KMS-11 (cell line): ENCODE results near the gene MAPKBP1.

Source experiments
- H2AFZ ChIP-seq: fragments of 200-600 bp; sonication (generic); 2 replicates; pipeline ENCODE4 v1.6.1; 2016; ENCODE audit warnings: antibody characterized with exemption, mixed run types, low read depth
- H3K27ac ChIP-seq: fragments of 200-600 bp; sonication (generic); 2 replicates; pipeline ENCODE4 v1.6.1; 2016; ENCODE audit warnings: mild to moderate bottlenecking, mixed run types
- H3K27me3 ChIP-seq: fragments of 200-600 bp; sonication (generic); 2 replicates; pipeline ENCODE4 v1.6.1; 2017; ENCODE audit warnings: mild to moderate bottlenecking, low read depth, mixed run types, moderate library complexity; ENCODE audit not compliant: insufficient read depth
- H3K36me3 ChIP-seq: fragments of 200-600 bp; sonication (generic); 2 replicates; pipeline ENCODE4 v1.6.1; 2017; ENCODE audit warnings: mild to moderate bottlenecking, mixed run types; ENCODE audit not compliant: insufficient read depth
- H3K4me1 ChIP-seq: fragments of 200-600 bp; sonication (generic); 2 replicates; pipeline ENCODE4 v1.6.1; 2016; ENCODE audit warnings: mild to moderate bottlenecking, low read depth, mixed run types; ENCODE audit not compliant: poor library complexity, severe bottlenecking
- H3K4me2 ChIP-seq: fragments of 200-600 bp; sonication (generic); 2 replicates; pipeline ENCODE4 v1.7.0; 2016; ENCODE audit warnings: mild to moderate bottlenecking, mixed run types
- H3K4me3 ChIP-seq: fragments of 200-600 bp; sonication (generic); IDR thresholded peaks from 2 replicates; pipeline ENCODE4 v1.6.1; 2017; ENCODE audit warnings: low read depth, low read length, mixed read lengths; ENCODE audit not compliant: insufficient read depth
- H3K79me2 ChIP-seq: fragments of 200-600 bp; sonication (generic); 2 replicates; pipeline ENCODE4 v1.6.1; 2016; ENCODE audit warnings: low read depth, mixed run types; ENCODE audit not compliant: insufficient read depth
- H3K9ac ChIP-seq: fragments of 200-600 bp; sonication (generic); 2 replicates; pipeline ENCODE4 v1.6.1; 2016; ENCODE audit warnings: mild to moderate bottlenecking, mixed run types
- H4K20me1 ChIP-seq: fragments of 200-600 bp; sonication (generic); 2 replicates; pipeline ENCODE4 v1.6.1; 2016; ENCODE audit warnings: mild to moderate bottlenecking, mixed run types; ENCODE audit not compliant: insufficient read depth
- TF ChIP-seq, protein P1 (sequence below): fragments of 200-600 bp; sonication (generic); conservative IDR thresholded peaks from 2 replicates; pipeline ENCODE4 v1.6.1; 2017; ENCODE audit warnings: low read depth, mild to moderate bottlenecking, antibody characterized with exemption, low read length, moderate library complexity, mixed read lengths

The MAPKBP1 gene

GRCh38 chr15:41817781-41818180, 43.5 kb downstream of the MAPKBP1 start:
- Histone ChIP-seq H2AFZ (no peak overlapping the region), H3K27me3 (no peaks in the 10 kb centered on the region), H3K4me1 (no peaks in the 10 kb centered on the region), H4K20me1 (no peaks in the 10 kb centered on the region), H3K79me2 (no peaks in the 10 kb centered on the region), H3K36me3 (no peaks in the 10 kb centered on the region), H3K9ac (no peak overlapping the region), H3K4me2 (no peak overlapping the region), H3K27ac (no peak overlapping the region), H3K4me3 (no peak overlapping the region)
- TF ChIP-seq, protein P1, sequence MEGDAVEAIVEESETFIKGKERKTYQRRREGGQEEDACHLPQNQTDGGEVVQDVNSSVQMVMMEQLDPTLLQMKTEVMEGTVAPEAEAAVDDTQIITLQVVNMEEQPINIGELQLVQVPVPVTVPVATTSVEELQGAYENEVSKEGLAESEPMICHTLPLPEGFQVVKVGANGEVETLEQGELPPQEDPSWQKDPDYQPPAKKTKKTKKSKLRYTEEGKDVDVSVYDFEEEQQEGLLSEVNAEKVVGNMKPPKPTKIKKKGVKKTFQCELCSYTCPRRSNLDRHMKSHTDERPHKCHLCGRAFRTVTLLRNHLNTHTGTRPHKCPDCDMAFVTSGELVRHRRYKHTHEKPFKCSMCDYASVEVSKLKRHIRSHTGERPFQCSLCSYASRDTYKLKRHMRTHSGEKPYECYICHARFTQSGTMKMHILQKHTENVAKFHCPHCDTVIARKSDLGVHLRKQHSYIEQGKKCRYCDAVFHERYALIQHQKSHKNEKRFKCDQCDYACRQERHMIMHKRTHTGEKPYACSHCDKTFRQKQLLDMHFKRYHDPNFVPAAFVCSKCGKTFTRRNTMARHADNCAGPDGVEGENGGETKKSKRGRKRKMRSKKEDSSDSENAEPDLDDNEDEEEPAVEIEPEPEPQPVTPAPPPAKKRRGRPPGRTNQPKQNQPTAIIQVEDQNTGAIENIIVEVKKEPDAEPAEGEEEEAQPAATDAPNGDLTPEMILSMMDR: no peak

DNA sequence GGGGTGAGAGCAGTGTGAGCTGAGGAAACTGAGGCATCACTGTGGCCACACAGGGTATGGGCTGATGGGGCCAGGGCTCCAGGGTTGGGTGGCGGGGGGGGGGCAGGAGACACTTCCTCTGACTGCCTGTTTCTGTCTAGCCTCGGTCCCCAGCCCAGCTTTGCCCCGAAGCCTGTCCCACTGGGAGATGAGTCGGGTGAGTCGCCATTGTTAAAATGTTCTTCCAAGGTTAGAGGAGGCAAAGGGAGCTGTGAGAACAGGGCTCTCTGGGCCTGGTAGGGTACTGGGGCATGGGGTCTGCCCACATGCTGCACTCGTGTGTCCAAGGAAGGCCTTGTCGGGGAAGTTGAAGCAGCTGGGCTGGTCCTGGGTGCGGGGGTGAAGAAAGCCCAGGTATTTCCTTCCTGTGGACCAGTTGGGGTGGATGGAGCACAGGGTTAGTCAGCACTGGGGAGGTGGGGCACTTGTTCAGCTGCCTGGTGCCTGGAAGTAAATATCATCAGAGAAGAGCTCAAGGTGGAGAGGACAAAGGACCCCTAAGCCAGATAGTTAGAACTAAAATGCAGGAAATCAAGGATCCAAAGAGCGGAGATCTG, 45.3 kb downstream of the MAPKBP1 start:
- no peaks in the 10 kb centered on the region for H3K36me3 ChIP-seq
- H3K27me3 ChIP-seq: no peaks in the 10 kb centered on the region
- no peak overlapping the region for H3K4me2 ChIP-seq
- H3K27ac ChIP-seq: no peak overlapping the region
- H3K4me3 ChIP-seq: no peak overlapping the region
- TF ChIP-seq, protein P1: no peak
- H2AFZ ChIP-seq: no peak overlapping the region
- no peak overlapping the region for H3K9ac ChIP-seq
- H3K79me2 ChIP-seq: no peaks in the 10 kb centered on the region
- no peaks in the 10 kb centered on the region for H3K4me1 ChIP-seq
- H4K20me1 ChIP-seq: no peaks in the 10 kb centered on the region

GRCh38 chr15:41820791-41821423, 46.6 kb downstream of the MAPKBP1 start:
- Histone ChIP-seq H3K27ac (no peak overlapping the region), H3K36me3 (no peaks in the 10 kb centered on the region), H3K4me1 (no peaks in the 10 kb centered on the region), H3K27me3 (no peaks in the 10 kb centered on the region), H3K79me2 (no peaks in the 10 kb centered on the region), H3K9ac (no peak overlapping the region), H3K4me3 (no peak overlapping the region), H3K4me2 (no peak overlapping the region), H4K20me1 (no peaks in the 10 kb centered on the region), H2AFZ (no peak overlapping the region)
- TF ChIP-seq, protein P1: no peak

DNA sequence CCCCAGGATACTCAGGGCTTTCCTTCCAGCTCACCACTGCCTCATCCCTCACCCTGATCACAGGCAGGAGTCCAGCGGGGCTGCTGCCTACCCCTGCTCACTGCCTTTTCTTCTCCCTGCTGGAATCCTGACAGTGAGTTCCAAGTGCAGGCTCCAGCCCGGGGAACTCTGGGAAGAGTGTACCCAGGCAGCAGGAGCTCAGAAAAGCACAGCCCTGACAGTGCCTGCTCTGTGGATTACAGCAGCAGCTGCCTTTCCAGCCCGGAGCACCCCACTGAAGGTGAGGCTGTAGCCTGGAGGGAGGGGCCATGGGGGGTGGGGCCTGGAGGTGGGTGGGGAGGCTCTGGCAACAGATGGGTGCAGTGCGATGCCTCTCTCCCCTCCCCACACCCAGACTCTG, 47.5 kb downstream of the MAPKBP1 start:
- no peak overlapping the region for H2AFZ ChIP-seq
- no peak overlapping the region for H3K4me2 ChIP-seq
- H3K4me3 ChIP-seq: no peak overlapping the region
- no peaks in the 10 kb centered on the region for H3K4me1 ChIP-seq
- no peak overlapping the region for H3K27ac ChIP-seq
- TF ChIP-seq, protein P1: no peak
- H3K36me3 ChIP-seq: no peaks in the 10 kb centered on the region
- no peaks in the 10 kb centered on the region for H3K79me2 ChIP-seq
- no peaks in the 10 kb centered on the region for H4K20me1 ChIP-seq
- H3K27me3 ChIP-seq: no peaks in the 10 kb centered on the region
- no peak overlapping the region for H3K9ac ChIP-seq
